Endothelial cell (in vitro differentiated cells): ENCODE results near the gene CDCP1. TPM values are rescaled to one million over a fixed set of nuclear protein-coding genes. Genes with fewer than 3 reads are reported as not detected.

Experiments used
- DNase-seq: peaks from one replicate; pipeline ENCODE4 v3.0.0; 2021; ENCODE audit warnings: low spot score
- H3K27ac Mint-ChIP-seq: one replicate; pipeline ENCODE4 v1.8.0; 2021; ENCODE audit warnings: mixed read lengths, inconsistent platforms; ENCODE audit not compliant: unreplicated experiment
- H3K27me3 Mint-ChIP-seq: one replicate; pipeline ENCODE4 v1.8.0; 2021; ENCODE audit warnings: mild to moderate bottlenecking, moderate library complexity, mixed read lengths, inconsistent platforms; ENCODE audit not compliant: unreplicated experiment
- H3K36me3 Mint-ChIP-seq: one replicate; pipeline ENCODE4 v1.8.0; 2021; ENCODE audit warnings: mild to moderate bottlenecking, low read depth, mixed read lengths, inconsistent platforms; ENCODE audit not compliant: unreplicated experiment
- H3K4me1 Mint-ChIP-seq: one replicate; pipeline ENCODE4 v1.8.0; 2021; ENCODE audit warnings: mild to moderate bottlenecking, mixed read lengths, inconsistent platforms; ENCODE audit not compliant: unreplicated experiment
- H3K4me3 Mint-ChIP-seq: one replicate; pipeline ENCODE4 v1.8.0; 2021; ENCODE audit warnings: mild to moderate bottlenecking, mixed read lengths, inconsistent platforms; ENCODE audit not compliant: unreplicated experiment
- H3K9me3 Mint-ChIP-seq: one replicate; pipeline ENCODE4 v1.8.0; 2021; ENCODE audit warnings: mixed read lengths, inconsistent platforms; ENCODE audit not compliant: unreplicated experiment
- CTCF ChIP-seq: fragments of 200-600 bp; sonication (generic); IDR thresholded peaks from one replicate; pipeline ENCODE4 v1.5.0; 2021; ENCODE audit warnings: antibody characterized with exemption; ENCODE audit not compliant: unreplicated experiment
- long read RNA-seq: library from polyadenylated mRNA; unstranded; transcript quantifications from one replicate; pipeline ENCODE4 v2.0.0, GENCODE V29; 2020; ENCODE audit not compliant: unreplicated experiment
- total RNA-seq: library from RNA; stranded (reverse); fragmentation: NEBNext Ultra II Directional; extraction: Animal tissue kit (Norgen Biotek cat#: 25700); gene quantifications from one replicate; pipeline ENCODE4 v1.2.1, GENCODE V29; 2021; ENCODE audit not compliant: unreplicated experiment

Gene CDCP1
- 0.26 TPM for total RNA-seq
- long read RNA-seq: 0 reads

- H3K27ac Mint-ChIP-seq: no peak within 1 kb of the TSS
- H3K36me3 Mint-ChIP-seq: peaks cover 4% of the 10 kb centered on the region
- H3K4me3 Mint-ChIP-seq: peak within 1 kb of the TSS; percentile 91
- peaks cover 6% of the 10 kb centered on the region for H3K4me1 Mint-ChIP-seq
- H3K27me3 Mint-ChIP-seq: peaks cover 7% of the 10 kb centered on the region
- TF ChIP-seq CTCF: no peak
- DNase-seq: no peak
- H3K9me3 Mint-ChIP-seq: no peaks in the 10 kb centered on the region
Observed at GRCh38 chr3:45145681-45146614, at the start of gene CDCP1. Gene CDCP1 (minus strand): TSS chr3:45146378. CDS start chr3:45146287, 91 bp downstream.

- Mint-ChIP-seq H3K9me3 (no peaks in the 10 kb centered on the region), H3K27me3 (peaks cover 3% of the 10 kb centered on the region), H3K4me1 (no peaks in the 10 kb centered on the region), H3K27ac (no peak overlapping the region), H3K36me3 (no peaks in the 10 kb centered on the region), H3K4me3 (no peak overlapping the region)
- no peak for DNase-seq
- no peak for TF ChIP-seq CTCF
Observed at GRCh38 chr3:45194791-45195190, 48.6 kb upstream of the CDCP1 start.

- Mint-ChIP-seq H3K36me3 (no peaks in the 10 kb centered on the region), H3K4me1 (peaks cover 7% of the 10 kb centered on the region), H3K27ac (no peak overlapping the region), H3K9me3 (no peaks in the 10 kb centered on the region), H3K27me3 (peaks cover 1% of the 10 kb centered on the region), H3K4me3 (no peak overlapping the region)
- no peak for TF ChIP-seq CTCF
- no peak for DNase-seq
Observed at GRCh38 chr3:45191924-45192417, 45.8 kb upstream of the CDCP1 start.

GRCh38 chr3:45191424-45191823 lies 45.2 kb upstream of the CDCP1 start:
- no peak overlapping the region for H3K4me3 Mint-ChIP-seq
- TF ChIP-seq CTCF: no peak
- no peak for DNase-seq
- peaks cover 1% of the 10 kb centered on the region for H3K27me3 Mint-ChIP-seq
- H3K27ac Mint-ChIP-seq: no peak overlapping the region
- no peaks in the 10 kb centered on the region for H3K36me3 Mint-ChIP-seq
- H3K9me3 Mint-ChIP-seq: no peaks in the 10 kb centered on the region
- H3K4me1 Mint-ChIP-seq: peaks cover 7% of the 10 kb centered on the region
